Measurements from ENCODE around the gene KSR2. TPM values are rescaled to one million over a fixed set of nuclear protein-coding genes. Genes with fewer than 3 reads are reported as not detected.

KSR2 gene
- total and polyA plus RNA-seq, 2 donors (not counting 3 experiments of a cell fraction or from before 2014, with no cell fraction given): 2.1 to 5.2 TPM

DNA sequence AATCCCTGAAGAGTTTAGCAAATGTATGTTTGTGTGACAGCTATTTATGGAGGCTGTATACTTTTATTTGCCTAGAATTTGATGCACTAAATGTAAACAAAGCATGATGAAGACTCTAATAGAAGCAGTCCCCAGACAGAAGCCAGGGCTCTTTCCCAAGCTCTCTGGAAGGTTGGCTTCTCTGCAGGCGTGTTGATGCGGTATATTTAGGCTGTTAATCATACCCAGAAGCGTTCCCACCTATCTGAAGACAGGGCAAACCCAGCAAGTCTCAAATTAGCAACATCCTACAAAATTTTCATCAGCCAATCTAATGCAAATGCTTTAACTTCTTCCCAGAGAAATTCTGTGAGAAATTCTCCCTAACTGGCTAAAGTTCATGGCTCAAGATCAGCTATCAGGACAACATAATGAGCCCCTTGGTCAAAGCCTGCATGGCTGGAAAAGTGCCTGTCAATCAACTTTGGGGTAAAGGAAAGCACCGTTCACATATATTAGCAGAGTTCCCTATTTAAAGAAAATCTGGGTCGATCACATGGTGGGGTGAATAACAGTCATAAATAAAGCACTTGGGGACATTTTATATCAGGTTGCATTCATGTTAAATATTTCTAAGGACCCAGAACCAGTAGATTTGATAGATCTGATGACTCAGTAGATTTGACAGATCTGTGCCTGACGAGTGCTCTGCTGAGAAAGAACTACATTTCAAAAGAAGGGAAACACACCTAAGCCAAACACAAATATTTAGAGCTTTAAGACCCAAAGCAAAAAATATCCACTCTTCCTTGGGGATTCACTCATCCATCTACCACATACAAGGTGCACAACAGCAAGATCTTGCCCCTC lies 46.6 kb downstream of the KSR2 start:
- H3K4me3 ChIP-seq (replicated peaks in 1 of 3; ENCODE audit: insufficient read depth in 1 of 3, low read depth in 1 of 3, low read length in 3 of 3): no peak overlapping the region
- H3K79me2 ChIP-seq (ENCODE audit: control insufficient read depth, insufficient read depth, low read length): no peaks in the 10 kb centered on the region
- H3K9ac ChIP-seq (replicated peaks; ENCODE audit: extremely low read depth, insufficient read depth, low read length): no peak overlapping the region
- no peaks in the 10 kb centered on the region for H3K9me1 ChIP-seq (replicated peaks; ENCODE audit: control insufficient read depth, extremely low read depth, insufficient read depth, low read length)
- dilution Hi-C loops (cut with MboI; ENCODE audit: extremely low pct_ligation_motif_present, low sequenced_read_pairs) (no loop called here), intact Hi-C loops (cut with micrococcal nuclease) (no loop called here)
- no peak for DNase-seq (ENCODE audit: low read depth, low spot score)
- no peaks in the 10 kb centered on the region for H4K20me1 ChIP-seq (replicated peaks; ENCODE audit: control insufficient read depth, extremely low read depth, insufficient read depth, low read length)
- no peak overlapping the region for H3K27ac ChIP-seq (ENCODE audit: insufficient read depth, low read depth, low read length)
- BruUV-seq (replicated peaks): no TSS peak
- H3K36me3 ChIP-seq (ENCODE audit: control insufficient read depth in 2 of 2, extremely low read depth in 1 of 2, insufficient read depth in 2 of 2, low read length in 2 of 2): no peaks in the 10 kb centered on the region
- H3K9me3 ChIP-seq (replicated peaks; ENCODE audit: control insufficient read depth, insufficient read depth, low read length): no peaks in the 10 kb centered on the region
- no peaks in the 10 kb centered on the region for H3K27me3 ChIP-seq (ENCODE audit: control insufficient read depth in 2 of 2, insufficient read depth in 2 of 2, low read length in 2 of 2)
- no peak for TF ChIP-seq GATA2 (IDR thresholded peaks at IDR 0.05; ENCODE audit: insufficient read depth, insufficient read length, low read depth, low read length)
- TF ChIP-seq CTCF (IDR thresholded peaks at IDR 0.05; ENCODE audit: extremely low read depth in 1 of 2, insufficient read depth in 1 of 2, low read depth in 1 of 2, low read length in 2 of 2): no peak
- TF ChIP-seq JUN (IDR thresholded peaks at IDR 0.05; ENCODE audit: borderline replicate concordance, insufficient read depth, insufficient read length, low read depth): no peak
- TF ChIP-seq, protein P1, sequence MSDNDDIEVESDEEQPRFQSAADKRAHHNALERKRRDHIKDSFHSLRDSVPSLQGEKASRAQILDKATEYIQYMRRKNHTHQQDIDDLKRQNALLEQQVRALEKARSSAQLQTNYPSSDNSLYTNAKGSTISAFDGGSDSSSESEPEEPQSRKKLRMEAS (IDR thresholded peaks at IDR 0.05; ENCODE audit: insufficient read depth, insufficient read length): no peak
- no peak for TF ChIP-seq EZH2 (IDR thresholded peaks at IDR 0.05; ENCODE audit: borderline replicate concordance, low read depth, low read length, severe bottlenecking)
- no peak for TF ChIP-seq POLR2A (IDR thresholded peaks at IDR 0.05; ENCODE audit: low read depth, low read length)
- ChIA-PET POLR2A (no interaction called here), CTCF (interaction anchor here (0.9 to 1.0 kb wide), 2 partner anchors 16 to 32 kb away, joined by 3 read pairs; no protein-coding TSS in a partner anchor)
- H2AFZ ChIP-seq (ENCODE audit: low read depth, low read length): no peak overlapping the region
- no peak for FAIRE-seq
- H3K4me2 ChIP-seq (ENCODE audit: insufficient read depth, low read length): no peak overlapping the region
- H3K4me1 ChIP-seq (ENCODE audit: control insufficient read depth, extremely low read depth, insufficient read depth, low read length): no peaks in the 10 kb centered on the region

Measured in endothelial cell of umbilical vein (primary cell).